Caco-2 (cell line): ENCODE measurements around the gene MAP4K4. TPM values are rescaled to one million over a fixed set of nuclear protein-coding genes. Genes with fewer than 3 reads are reported as not detected.

Source experiments
- BruUV-seq: library from RNA; stranded (reverse); fragments of 400-500 nt; replicated peaks from 2 replicates; lab custom pipeline; 2021; lab: Mats Ljungman, UMichigan
- CTCF ChIA-PET: fragments of 300-600 bp; sonication (Branson Sonifier 250); formaldehyde crosslinking; loops from one replicate; lab custom pipeline; 2022; ENCODE audit warnings: antibody characterized with exemption; lab: Charles Lee
- POLR2A ChIA-PET: fragments of 300-600 bp; sonication (Branson Sonifier 250); formaldehyde crosslinking; loops from one replicate; lab custom pipeline; 2022; ENCODE audit warnings: antibody characterized with exemption; lab: Charles Lee
- DNase-seq, 2 experiments: peaks; one replicate each; pipeline versions ENCODE4 v3.0.0 to v3.0.0-alpha.2; 2020 to 2022
- H3K27me3 ChIP-seq: replicated peaks from 2 replicates; pipeline ENCODE4 v1.6.0; 2011; ENCODE audit warnings: low read length; ENCODE audit not compliant: control insufficient read depth, insufficient read depth
- H3K36me3 ChIP-seq: 2 replicates; pipeline ENCODE4 v1.5.1; 2011; ENCODE audit warnings: low read length; ENCODE audit not compliant: control insufficient read depth, insufficient read depth
- H3K4me1 ChIP-seq: fragments of 250-450 bp; sonication (Bioruptor Pico); 2 replicates; pipeline ENCODE4 v1.5.1; 2020; ENCODE audit warnings: mild to moderate bottlenecking
- H3K4me3 ChIP-seq: 2 replicates; pipeline ENCODE4 v1.5.1; 2011; ENCODE audit warnings: low read depth, mild to moderate bottlenecking, control low read depth, low read length
- H3K9me3 ChIP-seq: fragments of 250-450 bp; sonication (Bioruptor Pico); 2 replicates; pipeline ENCODE4 v1.5.1; 2020; ENCODE audit warnings: mild to moderate bottlenecking, moderate library complexity
- H3K27ac Mint-ChIP-seq: one replicate; pipeline ENCODE4 v1.8.0; 2022; ENCODE audit warnings: mixed read lengths; ENCODE audit not compliant: unreplicated experiment
- H3K27me3 Mint-ChIP-seq: one replicate; pipeline ENCODE4 v1.8.0; 2022; ENCODE audit warnings: mixed read lengths; ENCODE audit not compliant: insufficient read depth, unreplicated experiment
- H3K36me3 Mint-ChIP-seq: one replicate; pipeline ENCODE4 v1.8.0; 2022; ENCODE audit warnings: mild to moderate bottlenecking, mixed read lengths; ENCODE audit not compliant: insufficient read depth, unreplicated experiment
- H3K4me1 Mint-ChIP-seq: one replicate; pipeline ENCODE4 v1.8.0; 2022; ENCODE audit warnings: low read depth, mixed read lengths; ENCODE audit not compliant: unreplicated experiment
- H3K4me3 Mint-ChIP-seq: one replicate; pipeline ENCODE4 v1.8.0; 2022; ENCODE audit warnings: mild to moderate bottlenecking, moderate library complexity, mixed read lengths; ENCODE audit not compliant: unreplicated experiment
- H3K9me3 Mint-ChIP-seq: one replicate; pipeline ENCODE4 v1.8.0; 2022; ENCODE audit warnings: mixed read lengths; ENCODE audit not compliant: unreplicated experiment
- intact Hi-C: fragments of 100-400 bp; cut with micrococcal nuclease; formaldehyde crosslinking; loops from one replicate; pipeline ENCODE4 v1.10.0; 2022; ENCODE audit not compliant: unreplicated experiment
- total RNA-seq: library from RNA; stranded (reverse); gene quantifications from 2 replicates; pipeline ENCODE4 v1.2.3, GENCODE V29; 2022
- TF ChIP-seq, protein P1 (sequence below), 2 experiments: fragments of 200-600 bp in 1 of 2; IDR thresholded peaks; 1 replicate in 1 of 2; 2 replicates in 1 of 2; pipeline versions ENCODE4 v1.5.1 to v1.8.0; 2011 to 2022; ENCODE audit warnings: antibody characterized with exemption in 1 of 2, control low read depth in 1 of 2, inconsistent platforms in 1 of 2, low read depth in 1 of 2, low read length in 1 of 2, mild to moderate bottlenecking in 1 of 2, moderate library complexity in 1 of 2; ENCODE audit not compliant: insufficient read depth in 1 of 2, severe bottlenecking in 1 of 2, unreplicated experiment in 1 of 2

MAP4K4 gene
- total RNA-seq, 1 experiment from 2014 or later, result 257 TPM

DNA sequence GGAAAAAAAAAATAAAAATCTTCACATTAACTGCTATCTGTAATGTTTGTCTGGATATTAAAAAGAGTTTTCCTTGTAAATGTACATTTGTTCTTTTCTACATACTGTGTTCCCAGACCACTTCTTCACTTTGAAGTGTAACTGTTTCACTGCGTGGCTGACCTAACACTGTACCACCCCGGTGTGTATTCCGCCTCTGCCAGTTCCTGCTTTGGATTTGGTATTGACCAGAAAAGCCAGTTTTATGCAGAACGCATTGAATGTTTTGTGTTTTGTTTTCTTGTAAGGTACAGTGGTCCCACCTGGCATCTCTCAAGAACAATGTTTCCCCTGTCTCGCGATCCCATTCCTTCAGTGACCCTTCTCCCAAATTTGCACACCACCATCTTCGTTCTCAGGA, 166.0 kb downstream of the MAP4K4 start:
- Mint-ChIP-seq H3K4me3 (no peak overlapping the region), H3K27ac (no peak overlapping the region), H3K36me3 (peaks cover 92% of the 10 kb centered on the region), H3K27me3 (no peaks in the 10 kb centered on the region), H3K4me1 (peaks cover under 1% of the 10 kb centered on the region), H3K9me3 (no peaks in the 10 kb centered on the region)
- Histone ChIP-seq H3K9me3 (no peaks in the 10 kb centered on the region), H3K27me3 (no peaks in the 10 kb centered on the region), H3K4me1 (peaks cover under 1% of the 10 kb centered on the region; the same call in 1 of the 2 replicates), H3K4me3 (no peak overlapping the region), H3K36me3 (no peaks in the 10 kb centered on the region; the same call in none of the 2 replicates)
- no TSS peak for BruUV-seq
- TF ChIP-seq, protein P1, sequence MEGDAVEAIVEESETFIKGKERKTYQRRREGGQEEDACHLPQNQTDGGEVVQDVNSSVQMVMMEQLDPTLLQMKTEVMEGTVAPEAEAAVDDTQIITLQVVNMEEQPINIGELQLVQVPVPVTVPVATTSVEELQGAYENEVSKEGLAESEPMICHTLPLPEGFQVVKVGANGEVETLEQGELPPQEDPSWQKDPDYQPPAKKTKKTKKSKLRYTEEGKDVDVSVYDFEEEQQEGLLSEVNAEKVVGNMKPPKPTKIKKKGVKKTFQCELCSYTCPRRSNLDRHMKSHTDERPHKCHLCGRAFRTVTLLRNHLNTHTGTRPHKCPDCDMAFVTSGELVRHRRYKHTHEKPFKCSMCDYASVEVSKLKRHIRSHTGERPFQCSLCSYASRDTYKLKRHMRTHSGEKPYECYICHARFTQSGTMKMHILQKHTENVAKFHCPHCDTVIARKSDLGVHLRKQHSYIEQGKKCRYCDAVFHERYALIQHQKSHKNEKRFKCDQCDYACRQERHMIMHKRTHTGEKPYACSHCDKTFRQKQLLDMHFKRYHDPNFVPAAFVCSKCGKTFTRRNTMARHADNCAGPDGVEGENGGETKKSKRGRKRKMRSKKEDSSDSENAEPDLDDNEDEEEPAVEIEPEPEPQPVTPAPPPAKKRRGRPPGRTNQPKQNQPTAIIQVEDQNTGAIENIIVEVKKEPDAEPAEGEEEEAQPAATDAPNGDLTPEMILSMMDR (IDR thresholded peaks at IDR 0.05; ENCODE audit: insufficient read depth in 1 of 2, low read depth in 1 of 2, low read length in 1 of 2, severe bottlenecking in 1 of 2, unreplicated experiment in 1 of 2), result no peak
- CTCF ChIA-PET, result no interaction called here
- intact Hi-C loops, result no loop called here
- POLR2A ChIA-PET, result no interaction called here
- no peak for DNase-seq

DNA sequence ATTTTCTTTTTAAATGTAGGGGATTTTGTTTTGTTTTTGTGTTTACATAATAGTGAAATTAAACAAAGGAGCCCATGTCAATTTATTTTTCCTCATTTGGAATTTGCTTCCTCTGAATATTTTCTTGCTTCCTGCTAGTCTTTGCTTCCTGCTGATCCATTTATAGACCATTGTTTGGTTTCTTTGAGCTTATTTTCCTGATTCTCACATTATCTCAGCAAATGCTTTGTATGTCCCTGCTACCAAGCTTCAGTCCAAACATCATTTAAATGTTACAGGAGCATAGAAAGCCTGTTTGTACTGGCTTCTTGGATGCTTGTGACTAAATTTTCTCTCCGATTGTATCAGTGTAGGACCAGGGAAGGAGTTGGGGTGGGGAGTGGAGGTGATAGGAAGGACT, 166.9 kb downstream of the MAP4K4 start:
- no peaks in the 10 kb centered on the region for H3K9me3 Mint-ChIP-seq
- Histone ChIP-seq H3K27me3 (no peaks in the 10 kb centered on the region), H3K36me3 (no peaks in the 10 kb centered on the region; the same call in none of the 2 replicates), H3K4me3 (no peak overlapping the region), H3K4me1 (no peaks in the 10 kb centered on the region), H3K9me3 (no peaks in the 10 kb centered on the region)
- no peak overlapping the region for H3K27ac Mint-ChIP-seq
- no peaks in the 10 kb centered on the region for H3K27me3 Mint-ChIP-seq
- no peak for DNase-seq
- H3K4me3 Mint-ChIP-seq, result no peak overlapping the region
- TF ChIP-seq, protein P1 (IDR thresholded peaks at IDR 0.05; ENCODE audit: insufficient read depth in 1 of 2, low read depth in 1 of 2, low read length in 1 of 2, severe bottlenecking in 1 of 2, unreplicated experiment in 1 of 2), result no peak
- H3K4me1 Mint-ChIP-seq, result no peaks in the 10 kb centered on the region
- BruUV-seq, result no TSS peak
- CTCF ChIA-PET, result no interaction called here
- H3K36me3 Mint-ChIP-seq, result peaks cover 95% of the 10 kb centered on the region
- POLR2A ChIA-PET, result no interaction called here
- intact Hi-C loops, result no loop called here

DNA sequence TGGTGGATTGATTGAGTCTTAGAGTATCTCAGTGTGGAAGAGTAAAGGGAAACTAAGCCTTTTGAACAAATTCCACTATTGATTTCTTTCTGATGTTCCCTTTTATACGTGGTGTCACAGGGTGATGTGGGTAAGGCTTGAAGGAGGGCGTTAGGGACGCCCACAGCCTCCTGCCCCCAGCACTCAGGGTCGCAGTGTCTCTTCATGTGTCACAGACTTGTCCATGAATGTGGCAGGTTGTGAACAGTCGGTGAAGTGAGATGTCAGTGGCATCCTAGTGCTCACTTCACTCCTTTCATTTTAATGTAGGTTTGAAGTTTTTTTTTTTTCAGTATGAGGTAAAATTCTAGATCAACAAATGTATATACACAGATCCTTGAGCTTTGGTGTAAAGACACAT, 171.0 kb downstream of the MAP4K4 start:
- no peaks in the 10 kb centered on the region; the same call in none of the 2 replicates for H3K36me3 ChIP-seq
- no peak overlapping the region for H3K27ac Mint-ChIP-seq
- H3K36me3 Mint-ChIP-seq, result peaks cover 92% of the 10 kb centered on the region
- H3K4me3 Mint-ChIP-seq, result no peak overlapping the region
- H3K27me3 ChIP-seq, result no peaks in the 10 kb centered on the region
- H3K9me3 Mint-ChIP-seq, result no peaks in the 10 kb centered on the region
- H3K4me3 ChIP-seq, result no peak overlapping the region
- TF ChIP-seq, protein P1 (IDR thresholded peaks at IDR 0.05; ENCODE audit: insufficient read depth in 1 of 2, low read depth in 1 of 2, low read length in 1 of 2, severe bottlenecking in 1 of 2, unreplicated experiment in 1 of 2), result no peak
- intact Hi-C loops, result no loop called here
- H3K4me1 Mint-ChIP-seq, result no peaks in the 10 kb centered on the region
- H3K9me3 ChIP-seq, result no peaks in the 10 kb centered on the region
- ChIA-PET POLR2A (no interaction called here), CTCF (interaction anchor here (0.7 kb wide), 1 partner anchor 9 kb away, joined by 3 read pairs; no protein-coding TSS in a partner anchor)
- no peak for DNase-seq
- H3K27me3 Mint-ChIP-seq, result no peaks in the 10 kb centered on the region
- H3K4me1 ChIP-seq, result no peaks in the 10 kb centered on the region
- no TSS peak for BruUV-seq
